KMS-11 (cell line): ENCODE data around the gene MTHFR.

Experiments
- H2AFZ ChIP-seq: fragments of 200-600 bp; sonication (generic); 2 replicates; pipeline ENCODE4 v1.6.1; 2016; ENCODE audit warnings: antibody characterized with exemption, mixed run types, low read depth
- H3K27ac ChIP-seq: fragments of 200-600 bp; sonication (generic); 2 replicates; pipeline ENCODE4 v1.6.1; 2016; ENCODE audit warnings: mild to moderate bottlenecking, mixed run types
- H3K27me3 ChIP-seq: fragments of 200-600 bp; sonication (generic); 2 replicates; pipeline ENCODE4 v1.6.1; 2017; ENCODE audit warnings: mild to moderate bottlenecking, low read depth, mixed run types, moderate library complexity; ENCODE audit not compliant: insufficient read depth
- H3K36me3 ChIP-seq: fragments of 200-600 bp; sonication (generic); 2 replicates; pipeline ENCODE4 v1.6.1; 2017; ENCODE audit warnings: mild to moderate bottlenecking, mixed run types; ENCODE audit not compliant: insufficient read depth
- H3K4me1 ChIP-seq: fragments of 200-600 bp; sonication (generic); 2 replicates; pipeline ENCODE4 v1.6.1; 2016; ENCODE audit warnings: mild to moderate bottlenecking, low read depth, mixed run types; ENCODE audit not compliant: poor library complexity, severe bottlenecking
- H3K4me2 ChIP-seq: fragments of 200-600 bp; sonication (generic); 2 replicates; pipeline ENCODE4 v1.7.0; 2016; ENCODE audit warnings: mild to moderate bottlenecking, mixed run types
- H3K4me3 ChIP-seq: fragments of 200-600 bp; sonication (generic); IDR thresholded peaks from 2 replicates; pipeline ENCODE4 v1.6.1; 2017; ENCODE audit warnings: low read depth, low read length, mixed read lengths; ENCODE audit not compliant: insufficient read depth
- H3K79me2 ChIP-seq: fragments of 200-600 bp; sonication (generic); 2 replicates; pipeline ENCODE4 v1.6.1; 2016; ENCODE audit warnings: low read depth, mixed run types; ENCODE audit not compliant: insufficient read depth
- H3K9ac ChIP-seq: fragments of 200-600 bp; sonication (generic); 2 replicates; pipeline ENCODE4 v1.6.1; 2016; ENCODE audit warnings: mild to moderate bottlenecking, mixed run types
- H4K20me1 ChIP-seq: fragments of 200-600 bp; sonication (generic); 2 replicates; pipeline ENCODE4 v1.6.1; 2016; ENCODE audit warnings: mild to moderate bottlenecking, mixed run types; ENCODE audit not compliant: insufficient read depth
- CTCF ChIP-seq: fragments of 200-600 bp; sonication (generic); conservative IDR thresholded peaks from 2 replicates; pipeline ENCODE4 v1.6.1; 2017; ENCODE audit warnings: low read depth, mild to moderate bottlenecking, antibody characterized with exemption, low read length, moderate library complexity, mixed read lengths

MTHFR gene

GRCh38 chr1:11797525-11798216 lies 8.1 kb downstream of the MTHFR start:
- no peak for TF ChIP-seq CTCF
- H2AFZ ChIP-seq = no peak overlapping the region
- no peak overlapping the region for H3K4me3 ChIP-seq
- H3K9ac ChIP-seq = no peak overlapping the region
- no peak overlapping the region for H3K27ac ChIP-seq
- H3K4me2 ChIP-seq = no peak overlapping the region
- no peaks in the 10 kb centered on the region for H4K20me1 ChIP-seq
- H3K4me1 ChIP-seq = no peaks in the 10 kb centered on the region
- H3K36me3 ChIP-seq = no peaks in the 10 kb centered on the region
- no peaks in the 10 kb centered on the region for H3K27me3 ChIP-seq
- no peaks in the 10 kb centered on the region for H3K79me2 ChIP-seq

- Histone ChIP-seq H3K4me1 (no peaks in the 10 kb centered on the region), H3K27ac (no peak overlapping the region), H3K36me3 (no peaks in the 10 kb centered on the region), H3K4me3 (no peak overlapping the region), H3K79me2 (no peaks in the 10 kb centered on the region), H4K20me1 (no peaks in the 10 kb centered on the region), H3K27me3 (no peaks in the 10 kb centered on the region), H2AFZ (no peak overlapping the region), H3K4me2 (no peak overlapping the region), H3K9ac (no peak overlapping the region)
- TF ChIP-seq CTCF = no peak
These were observed 9.5 kb downstream of the MTHFR start for GRCh38 chr1:11796036-11796828.

GRCh38 chr1:11795238-11795890 lies 10.4 kb downstream of the MTHFR start:
- Histone ChIP-seq H3K4me3 (no peak overlapping the region), H2AFZ (no peak overlapping the region), H3K79me2 (no peaks in the 10 kb centered on the region), H3K36me3 (no peaks in the 10 kb centered on the region), H3K9ac (no peak overlapping the region), H3K4me1 (no peaks in the 10 kb centered on the region), H3K27ac (no peak overlapping the region), H3K4me2 (no peak overlapping the region), H4K20me1 (no peaks in the 10 kb centered on the region), H3K27me3 (no peaks in the 10 kb centered on the region)
- no peak for TF ChIP-seq CTCF

GRCh38 chr1:11794446-11795237 lies 11.1 kb downstream of the MTHFR start:
- no peaks in the 10 kb centered on the region for H3K4me1 ChIP-seq
- H3K27ac ChIP-seq = no peak overlapping the region
- H4K20me1 ChIP-seq = no peaks in the 10 kb centered on the region
- H3K4me2 ChIP-seq = no peak overlapping the region
- H3K27me3 ChIP-seq = no peaks in the 10 kb centered on the region
- TF ChIP-seq CTCF = no peak
- H3K36me3 ChIP-seq = no peaks in the 10 kb centered on the region
- no peak overlapping the region for H3K4me3 ChIP-seq
- no peaks in the 10 kb centered on the region for H3K79me2 ChIP-seq
- H3K9ac ChIP-seq = no peak overlapping the region
- no peak overlapping the region for H2AFZ ChIP-seq
